Fibroblast of skin of abdomen (primary cell): ENCODE data around the gene ATP5PF.
"Not testable (repeated sequence)": the region's sequence is repeated elsewhere in the genome, so short reads cannot be mapped to it uniquely, and the experiment has no call there.

Source experiments
- DNase-seq: peaks from one replicate; pipeline ENCODE4 v3.0.0-alpha.2; 2013

ATP5PF gene

GRCh38 chr21:25721987-25722386, 12.7 kb downstream of the ATP5PF start:
- no peak for DNase-seq

DNA sequence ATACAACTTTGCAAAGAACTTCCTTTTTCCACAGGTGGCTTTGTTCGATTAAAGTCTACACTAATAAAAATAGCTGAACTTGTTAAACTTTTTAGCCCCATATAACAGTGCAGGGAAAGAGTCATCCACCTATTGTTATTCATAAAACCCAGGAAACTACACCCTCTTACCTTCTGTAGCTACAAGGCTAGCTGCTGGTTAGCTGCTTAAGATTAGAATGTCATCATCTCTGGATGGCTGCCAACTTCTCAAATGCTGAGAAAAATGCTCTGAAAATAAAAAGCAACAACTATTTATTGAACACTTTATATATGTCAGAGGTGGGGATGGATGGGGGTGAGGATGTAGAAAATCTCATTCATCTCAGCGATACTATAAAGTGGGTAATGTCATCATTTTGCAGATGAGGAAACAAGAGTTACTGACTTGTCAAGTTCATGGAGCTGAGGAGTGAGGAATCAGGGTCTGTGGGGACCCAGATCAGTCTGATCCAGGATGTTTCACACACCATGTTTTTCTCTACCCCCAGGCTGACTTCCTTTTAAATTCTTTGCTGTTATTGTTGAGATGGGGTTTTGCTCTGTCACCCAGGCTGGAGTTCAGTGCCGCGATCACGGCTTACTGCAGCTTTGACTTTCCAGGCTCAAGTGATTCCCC, 17.1 kb downstream of the ATP5PF start:
- DNase-seq, result peak; percentile 21

- DNase-seq, result not testable (repeated sequence)
Observed at GRCh38 chr21:25714066-25714465, 20.6 kb downstream of the ATP5PF start.

GRCh38 chr21:25710550-25710949, 24.2 kb downstream of the ATP5PF start:
- DNase-seq, result no peak

GRCh38 chr21:25709684-25710265, 24.9 kb downstream of the ATP5PF start:
- DNase-seq, result no peak

- DNase-seq, result peak; percentile 42
Observed at GRCh38 chr21:25708467-25709065, 26.1 kb downstream of the ATP5PF start.

- no peak for DNase-seq
Observed at GRCh38 chr21:25701529-25701928, 33.2 kb downstream of the ATP5PF start.

GRCh38 chr21:25700741-25701140, 34.0 kb downstream of the ATP5PF start:
- DNase-seq, result no peak

DNA sequence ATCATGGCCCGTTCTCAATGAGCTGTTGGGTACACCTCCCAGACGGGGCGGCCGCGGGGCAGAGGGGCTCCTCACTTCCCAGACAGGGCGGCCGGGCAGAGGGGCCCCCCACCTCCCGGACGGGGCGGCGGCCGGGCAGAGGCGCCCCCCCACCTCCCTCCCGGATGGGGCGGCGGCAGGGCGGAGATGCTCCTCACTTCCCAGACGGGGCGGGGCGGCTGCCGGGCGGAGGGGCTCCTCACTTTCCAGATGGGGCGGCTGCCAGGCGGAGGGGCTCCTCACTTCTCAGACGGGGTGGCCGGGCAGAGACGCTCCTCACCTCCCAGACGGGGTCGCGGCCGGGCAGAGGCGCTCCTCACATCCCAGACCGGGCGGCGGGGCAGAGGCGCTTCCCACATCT, 39.2 kb downstream of the ATP5PF start:
- DNase-seq, result not testable (repeated sequence)

DNA sequence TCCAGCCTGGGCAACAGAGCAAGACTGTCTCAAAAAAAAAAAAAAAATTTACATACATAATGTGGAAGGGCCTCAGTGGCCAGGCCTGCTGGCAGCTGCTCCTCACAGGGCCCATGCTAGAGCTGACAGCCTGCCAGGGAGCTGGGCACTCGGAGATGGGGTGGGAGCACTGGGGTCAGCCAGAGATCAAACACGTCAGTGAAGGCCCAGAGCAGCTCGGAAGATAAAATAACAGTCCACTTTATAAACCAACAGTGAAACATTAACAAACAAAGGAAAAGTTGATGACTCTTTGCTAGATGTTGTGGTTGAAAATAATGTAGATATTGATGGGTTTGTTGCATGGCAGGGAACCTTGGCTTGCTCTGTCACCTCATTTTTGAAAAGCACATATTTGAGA, 42.7 kb downstream of the ATP5PF start:
- no peak for DNase-seq

- DNase-seq, result peak; percentile 19
Observed at GRCh38 chr21:25689226-25689625, 45.5 kb downstream of the ATP5PF start.

GRCh38 chr21:25688275-25689155, 46.2 kb downstream of the ATP5PF start:
- peak; percentile 22 for DNase-seq

DNA sequence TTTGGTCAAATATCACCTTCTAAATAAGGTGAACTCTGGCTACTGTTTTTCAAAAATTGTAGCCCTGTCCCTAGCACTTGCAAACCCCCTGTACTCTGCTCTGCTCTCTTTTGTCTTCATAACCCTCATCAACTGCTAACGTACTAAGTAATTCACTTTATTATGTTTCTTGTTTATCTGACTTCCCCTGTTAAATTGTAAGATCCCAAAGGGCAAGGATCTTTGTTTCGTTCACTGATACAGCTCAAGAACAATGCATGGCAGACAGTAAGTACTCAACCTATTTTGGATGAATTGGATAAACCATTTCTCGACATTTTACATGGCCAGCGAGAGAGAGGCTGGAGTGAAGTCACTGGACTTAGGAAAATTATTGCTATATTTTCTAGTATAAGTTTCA, 46.9 kb downstream of the ATP5PF start:
- DNase-seq, result no peak

- no peak for DNase-seq
Observed at GRCh38 chr21:25682382-25682781, 52.3 kb downstream of the ATP5PF start.

GRCh38 chr21:25676451-25676850, 58.3 kb downstream of the ATP5PF start:
- DNase-seq, result no peak
